OCI-LY1 (cell line): ENCODE data around the gene ZMAT2.
"Not testable (repeated sequence)": the region's sequence is repeated elsewhere in the genome, so short reads cannot be mapped to it uniquely, and the experiment has no call there.

ENCODE experiments used
- EZH2 ChIP-seq: fragments of 200-600 bp; sonication (generic), shearing (Covaris generic); IDR thresholded peaks from 2 replicates; pipeline ENCODE4 v1.8.0; 2017; ENCODE audit warnings: borderline replicate concordance, mixed run types, mild to moderate bottlenecking, antibody characterized with exemption, low read length, moderate library complexity, mixed read lengths
- TF ChIP-seq, protein P1 (sequence below): fragments of 200-600 bp; sonication (generic), shearing (Covaris generic); IDR thresholded peaks from 2 replicates; pipeline ENCODE4 v1.5.1; 2017; ENCODE audit warnings: mild to moderate bottlenecking, antibody characterized with exemption, low read length, moderate library complexity, mixed read lengths

GRCh38 chr5:140660371-140660770 is 39.9 kb upstream of the ZMAT2 start:
- TF ChIP-seq EZH2: not testable (repeated sequence)
- TF ChIP-seq, protein P1, sequence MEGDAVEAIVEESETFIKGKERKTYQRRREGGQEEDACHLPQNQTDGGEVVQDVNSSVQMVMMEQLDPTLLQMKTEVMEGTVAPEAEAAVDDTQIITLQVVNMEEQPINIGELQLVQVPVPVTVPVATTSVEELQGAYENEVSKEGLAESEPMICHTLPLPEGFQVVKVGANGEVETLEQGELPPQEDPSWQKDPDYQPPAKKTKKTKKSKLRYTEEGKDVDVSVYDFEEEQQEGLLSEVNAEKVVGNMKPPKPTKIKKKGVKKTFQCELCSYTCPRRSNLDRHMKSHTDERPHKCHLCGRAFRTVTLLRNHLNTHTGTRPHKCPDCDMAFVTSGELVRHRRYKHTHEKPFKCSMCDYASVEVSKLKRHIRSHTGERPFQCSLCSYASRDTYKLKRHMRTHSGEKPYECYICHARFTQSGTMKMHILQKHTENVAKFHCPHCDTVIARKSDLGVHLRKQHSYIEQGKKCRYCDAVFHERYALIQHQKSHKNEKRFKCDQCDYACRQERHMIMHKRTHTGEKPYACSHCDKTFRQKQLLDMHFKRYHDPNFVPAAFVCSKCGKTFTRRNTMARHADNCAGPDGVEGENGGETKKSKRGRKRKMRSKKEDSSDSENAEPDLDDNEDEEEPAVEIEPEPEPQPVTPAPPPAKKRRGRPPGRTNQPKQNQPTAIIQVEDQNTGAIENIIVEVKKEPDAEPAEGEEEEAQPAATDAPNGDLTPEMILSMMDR: not testable (repeated sequence)
